Measurements from ENCODE around the gene VPS54.
A peak's percentile ranks its signal among the peaks of the same experiment; 100 is the strongest.

VPS54 gene

DNA sequence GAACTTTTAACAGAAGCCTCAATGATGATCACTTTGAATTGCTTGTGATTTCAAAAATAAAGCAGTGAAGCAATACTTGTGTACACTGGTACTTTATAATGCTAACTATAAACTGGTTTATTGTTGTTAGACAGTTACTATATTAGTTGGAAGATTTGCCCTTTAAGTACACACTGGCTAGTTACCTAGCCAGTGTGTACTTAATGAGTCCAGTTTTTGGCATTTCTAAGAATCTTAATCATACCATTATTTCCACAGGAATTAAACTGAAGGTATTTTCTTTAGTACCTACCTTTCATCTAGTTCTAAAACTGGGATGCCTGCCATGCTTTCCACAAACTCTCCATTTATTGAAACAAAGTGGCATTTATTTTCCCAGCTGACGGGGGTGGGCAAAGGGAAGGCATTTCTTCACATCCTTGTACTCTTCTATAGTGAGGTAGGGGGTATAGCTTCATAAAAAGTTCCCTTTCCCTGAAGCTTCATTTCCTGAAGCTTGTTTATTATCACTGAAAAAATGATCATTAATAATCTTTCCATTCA lies 127.7 kb downstream of the VPS54 start:
- no peaks in the 10 kb centered on the region for H3K79me1 ChIP-seq (ENCODE audit: low read length)
- H2BK5ac ChIP-seq (ENCODE audit: low read depth, low read length, poor library complexity), result no peak overlapping the region
- H3K4ac ChIP-seq (ENCODE audit: low read depth, low read length), result no peak overlapping the region
- no peaks in the 10 kb centered on the region for H3K4me1 ChIP-seq (ENCODE audit: control insufficient read depth in 1 of 2, insufficient read depth in 2 of 2, low read length in 2 of 2)
- H3K4me2 ChIP-seq (ENCODE audit: low read length), result no peak overlapping the region
- peaks cover 9 to 21% of the 10 kb centered on the region in 2 experiments for H3K36me3 ChIP-seq (ENCODE audit: control insufficient read depth in 1 of 2, insufficient read depth in 2 of 2, low read length in 2 of 2)
- H2AK5ac ChIP-seq (ENCODE audit: low read length), result no peak overlapping the region
- H2BK12ac ChIP-seq (ENCODE audit: low read length), result no peak overlapping the region
- H4K12ac ChIP-seq (ENCODE audit: low read depth, low read length), result no peak overlapping the region
- H3K9ac ChIP-seq (ENCODE audit: low read length), result no peak overlapping the region
- DNase-seq, result no peak
- H2AFZ ChIP-seq (ENCODE audit: insufficient read depth, low read length, poor library complexity), result no peak overlapping the region
- H3K27ac ChIP-seq (ENCODE audit: low read depth, low read length), result no peak overlapping the region
- H3K27me3 ChIP-seq (ENCODE audit: insufficient read depth, low read length), result no peaks in the 10 kb centered on the region
- WGBS (ENCODE audit: extremely low coverage, insufficient coverage, insufficient read length), result no CpG with 5 or more reads among the region's 1 CpG
- H4K91ac ChIP-seq (ENCODE audit: low read depth, low read length), result no peak overlapping the region
- no peaks in the 10 kb centered on the region for H3K79me2 ChIP-seq (ENCODE audit: control insufficient read depth, insufficient read depth, low read length, poor library complexity)
- H3K18ac ChIP-seq (ENCODE audit: low read length), result no peak overlapping the region
- no peak overlapping the region for H3K4me3 ChIP-seq (ENCODE audit: low read depth, low read length)
- H3K14ac ChIP-seq (ENCODE audit: low read length), result no peak overlapping the region
- H3K9me3 ChIP-seq (ENCODE audit: insufficient read depth, low read depth, low read length), result no peaks in the 10 kb centered on the region
- H3K23ac ChIP-seq (ENCODE audit: low read length), result no peak overlapping the region
- no peak overlapping the region for H4K8ac ChIP-seq (ENCODE audit: low read depth, low read length)
- no peak overlapping the region for H2BK120ac ChIP-seq (ENCODE audit: insufficient read depth, low read length, poor library complexity)

DNA sequence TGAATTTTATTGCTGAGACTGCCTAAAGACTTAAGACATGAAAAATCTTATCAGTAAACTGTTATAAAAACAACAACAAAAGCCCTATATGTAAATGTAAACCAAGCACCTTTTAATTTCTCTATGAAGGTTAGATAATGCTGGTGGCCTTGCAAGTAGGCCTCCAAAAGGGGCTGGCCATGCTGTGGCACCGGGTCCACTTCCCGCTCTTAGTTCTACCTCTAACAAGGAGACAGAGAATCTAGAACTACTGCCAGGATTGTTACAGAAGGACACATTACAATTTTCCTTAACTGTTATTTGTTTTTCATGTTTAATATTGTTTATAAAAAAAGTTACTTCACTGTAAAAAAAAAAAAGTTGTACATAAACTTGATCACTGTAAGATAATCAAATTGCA lies 128.6 kb downstream of the VPS54 start:
- H3K4me3 ChIP-seq (ENCODE audit: low read depth, low read length), result no peak overlapping the region
- WGBS (ENCODE audit: extremely low coverage, insufficient coverage, insufficient read length), result no CpG with 5 or more reads among the region's 2 CpGs
- H3K27ac ChIP-seq (ENCODE audit: low read depth, low read length), result no peak overlapping the region
- H3K4me2 ChIP-seq (ENCODE audit: low read length), result no peak overlapping the region
- no peak overlapping the region for H3K4ac ChIP-seq (ENCODE audit: low read depth, low read length)
- no peak overlapping the region for H2AK5ac ChIP-seq (ENCODE audit: low read length)
- H4K12ac ChIP-seq (ENCODE audit: low read depth, low read length), result no peak overlapping the region
- H3K79me1 ChIP-seq (ENCODE audit: low read length), result no peaks in the 10 kb centered on the region
- H2BK120ac ChIP-seq (ENCODE audit: insufficient read depth, low read length, poor library complexity), result no peak overlapping the region
- H4K8ac ChIP-seq (ENCODE audit: low read depth, low read length), result no peak overlapping the region
- no peak overlapping the region for H3K18ac ChIP-seq (ENCODE audit: low read length)
- DNase-seq, result no peak
- H3K9me3 ChIP-seq (ENCODE audit: insufficient read depth, low read depth, low read length), result no peaks in the 10 kb centered on the region
- no peak overlapping the region for H3K9ac ChIP-seq (ENCODE audit: low read length)
- H3K23ac ChIP-seq (ENCODE audit: low read length), result no peak overlapping the region
- no peak overlapping the region for H3K14ac ChIP-seq (ENCODE audit: low read length)
- H3K36me3 ChIP-seq (ENCODE audit: control insufficient read depth in 1 of 2, insufficient read depth in 2 of 2, low read length in 2 of 2), result peaks cover 11 to 26% of the 10 kb centered on the region in 2 experiments
- H2AFZ ChIP-seq (ENCODE audit: insufficient read depth, low read length, poor library complexity), result no peak overlapping the region
- no peaks in the 10 kb centered on the region for H3K4me1 ChIP-seq (ENCODE audit: control insufficient read depth in 1 of 2, insufficient read depth in 2 of 2, low read length in 2 of 2)
- H4K91ac ChIP-seq (ENCODE audit: low read depth, low read length), result no peak overlapping the region
- no peaks in the 10 kb centered on the region for H3K79me2 ChIP-seq (ENCODE audit: control insufficient read depth, insufficient read depth, low read length, poor library complexity)
- H2BK12ac ChIP-seq (ENCODE audit: low read length), result no peak overlapping the region
- H2BK5ac ChIP-seq (ENCODE audit: low read depth, low read length, poor library complexity), result no peak overlapping the region
- H3K27me3 ChIP-seq (ENCODE audit: insufficient read depth, low read length), result no peaks in the 10 kb centered on the region

- H4K91ac ChIP-seq (ENCODE audit: low read depth, low read length), result no peak overlapping the region
- no peaks in the 10 kb centered on the region for H3K9me3 ChIP-seq (ENCODE audit: insufficient read depth, low read depth, low read length)
- no peak overlapping the region for H2BK120ac ChIP-seq (ENCODE audit: insufficient read depth, low read length, poor library complexity)
- H3K14ac ChIP-seq (ENCODE audit: low read length), result no peak overlapping the region
- no peak overlapping the region for H2BK12ac ChIP-seq (ENCODE audit: low read length)
- H3K4me3 ChIP-seq (ENCODE audit: low read depth, low read length), result no peak overlapping the region
- no peak overlapping the region for H3K4me2 ChIP-seq (ENCODE audit: low read length)
- no peak overlapping the region for H3K18ac ChIP-seq (ENCODE audit: low read length)
- no peak overlapping the region for H2BK5ac ChIP-seq (ENCODE audit: low read depth, low read length, poor library complexity)
- no peak overlapping the region for H3K4ac ChIP-seq (ENCODE audit: low read depth, low read length)
- H3K27ac ChIP-seq (ENCODE audit: low read depth, low read length), result no peak overlapping the region
- peaks cover 11 to 30% of the 10 kb centered on the region in 2 experiments for H3K36me3 ChIP-seq (ENCODE audit: control insufficient read depth in 1 of 2, insufficient read depth in 2 of 2, low read length in 2 of 2)
- no peaks in the 10 kb centered on the region for H3K79me1 ChIP-seq (ENCODE audit: low read length)
- no peaks in the 10 kb centered on the region for H3K4me1 ChIP-seq (ENCODE audit: control insufficient read depth in 1 of 2, insufficient read depth in 2 of 2, low read length in 2 of 2)
- no peak overlapping the region for H3K23ac ChIP-seq (ENCODE audit: low read length)
- H4K12ac ChIP-seq (ENCODE audit: low read depth, low read length), result no peak overlapping the region
- no peaks in the 10 kb centered on the region for H3K27me3 ChIP-seq (ENCODE audit: insufficient read depth, low read length)
- no peak overlapping the region for H2AK5ac ChIP-seq (ENCODE audit: low read length)
- DNase-seq, result peak; percentile 43 to 71
- H3K9ac ChIP-seq (ENCODE audit: low read length), result no peak overlapping the region
- no peak overlapping the region for H2AFZ ChIP-seq (ENCODE audit: insufficient read depth, low read length, poor library complexity)
- 100% methylated on average over 2 of the region's 6 CpGs for WGBS (ENCODE audit: extremely low coverage, insufficient coverage, insufficient read length)
- no peaks in the 10 kb centered on the region for H3K79me2 ChIP-seq (ENCODE audit: control insufficient read depth, insufficient read depth, low read length, poor library complexity)
- no peak overlapping the region for H4K8ac ChIP-seq (ENCODE audit: low read depth, low read length)
These were observed 130.5 kb downstream of the VPS54 start for GRCh38 chr2:63888490-63889402.

GRCh38 chr2:63888053-63888452 lies 131.2 kb downstream of the VPS54 start:
- H2BK5ac ChIP-seq (ENCODE audit: low read depth, low read length, poor library complexity), result no peak overlapping the region
- H3K18ac ChIP-seq (ENCODE audit: low read length), result no peak overlapping the region
- H3K79me1 ChIP-seq (ENCODE audit: low read length), result no peaks in the 10 kb centered on the region
- no peak overlapping the region for H3K23ac ChIP-seq (ENCODE audit: low read length)
- no CpG with 5 or more reads among the region's 2 CpGs for WGBS (ENCODE audit: extremely low coverage, insufficient coverage, insufficient read length)
- no peak for DNase-seq
- H3K36me3 ChIP-seq (ENCODE audit: control insufficient read depth in 1 of 2, insufficient read depth in 2 of 2, low read length in 2 of 2), result peaks cover 13 to 30% of the 10 kb centered on the region in 2 experiments
- H4K12ac ChIP-seq (ENCODE audit: low read depth, low read length), result no peak overlapping the region
- no peak overlapping the region for H2BK12ac ChIP-seq (ENCODE audit: low read length)
- no peaks in the 10 kb centered on the region for H3K9me3 ChIP-seq (ENCODE audit: insufficient read depth, low read depth, low read length)
- no peaks in the 10 kb centered on the region for H3K79me2 ChIP-seq (ENCODE audit: control insufficient read depth, insufficient read depth, low read length, poor library complexity)
- no peak overlapping the region for H3K4me3 ChIP-seq (ENCODE audit: low read depth, low read length)
- no peak overlapping the region for H3K27ac ChIP-seq (ENCODE audit: low read depth, low read length)
- no peaks in the 10 kb centered on the region for H3K4me1 ChIP-seq (ENCODE audit: control insufficient read depth in 1 of 2, insufficient read depth in 2 of 2, low read length in 2 of 2)
- no peak overlapping the region for H4K91ac ChIP-seq (ENCODE audit: low read depth, low read length)
- H3K27me3 ChIP-seq (ENCODE audit: insufficient read depth, low read length), result no peaks in the 10 kb centered on the region
- H3K4me2 ChIP-seq (ENCODE audit: low read length), result no peak overlapping the region
- no peak overlapping the region for H2AK5ac ChIP-seq (ENCODE audit: low read length)
- no peak overlapping the region for H2BK120ac ChIP-seq (ENCODE audit: insufficient read depth, low read length, poor library complexity)
- H3K14ac ChIP-seq (ENCODE audit: low read length), result no peak overlapping the region
- H2AFZ ChIP-seq (ENCODE audit: insufficient read depth, low read length, poor library complexity), result no peak overlapping the region
- H3K4ac ChIP-seq (ENCODE audit: low read depth, low read length), result no peak overlapping the region
- H3K9ac ChIP-seq (ENCODE audit: low read length), result no peak overlapping the region
- H4K8ac ChIP-seq (ENCODE audit: low read depth, low read length), result no peak overlapping the region
